DOHH2 (cell line): Measurements from ENCODE around the gene SYCP1.
"Not testable (repeated sequence)": the region's sequence is repeated elsewhere in the genome, so short reads cannot be mapped to it uniquely, and the experiment has no call there.

Source experiments
- H3F3A ChIP-seq: fragments of 200-600 bp; sonication (generic), shearing (Covaris generic); 2 replicates; pipeline ENCODE4 v1.6.0; 2016; ENCODE audit warnings: antibody characterized with exemption, mild to moderate bottlenecking; ENCODE audit not compliant: control insufficient read depth, insufficient read depth
- H3K27ac ChIP-seq: fragments of 200-600 bp; sonication (generic); 2 replicates; pipeline ENCODE4 v1.5.1; 2014; ENCODE audit warnings: low read depth, mild to moderate bottlenecking, low read length, moderate library complexity
- H3K27me3 ChIP-seq: fragments of 200-600 bp; sonication (generic); 2 replicates; pipeline ENCODE4 v1.6.1; 2014; ENCODE audit warnings: mild to moderate bottlenecking, low read length, mixed read lengths; ENCODE audit not compliant: control insufficient read depth
- H3K36me3 ChIP-seq: fragments of 200-600 bp; sonication (generic); 2 replicates; pipeline ENCODE4 v1.6.1; 2014; ENCODE audit warnings: mild to moderate bottlenecking, low read length, moderate library complexity, mixed read lengths; ENCODE audit not compliant: control insufficient read depth
- H3K4me1 ChIP-seq: fragments of 200-600 bp; sonication (generic); 2 replicates; pipeline ENCODE4 v1.6.1; 2014; ENCODE audit warnings: mild to moderate bottlenecking, low read length, mixed read lengths; ENCODE audit not compliant: control insufficient read depth
- H3K4me2 ChIP-seq: fragments of 200-600 bp; sonication (generic); 2 replicates; pipeline ENCODE4 v1.6.0; 2014; ENCODE audit warnings: mild to moderate bottlenecking, low read length, moderate library complexity
- H3K4me3 ChIP-seq: fragments of 200-600 bp; sonication (generic); 2 replicates; pipeline ENCODE4 v1.5.1; 2014; ENCODE audit warnings: mild to moderate bottlenecking, low read length, mixed read lengths
- H3K79me2 ChIP-seq: fragments of 200-600 bp; sonication (generic); 2 replicates; pipeline ENCODE4 v1.6.1; 2014; ENCODE audit warnings: mild to moderate bottlenecking, low read length, mixed read lengths; ENCODE audit not compliant: control insufficient read depth
- H3K9me2 ChIP-seq: fragments of 200-600 bp; sonication (generic); replicated peaks from 2 replicates; pipeline ENCODE4 v1.6.1; 2014; ENCODE audit warnings: mild to moderate bottlenecking, low read length, mixed read lengths; ENCODE audit not compliant: control insufficient read depth
- H3K9me3 ChIP-seq: fragments of 200-600 bp; sonication (generic); 2 replicates; pipeline ENCODE4 v1.6.1; 2014; ENCODE audit warnings: antibody characterized with exemption, low read length, mixed read lengths; ENCODE audit not compliant: control insufficient read depth, insufficient read depth
- H4K20me1 ChIP-seq: fragments of 200-600 bp; sonication (generic); 2 replicates; pipeline ENCODE4 v1.6.0; 2014; ENCODE audit warnings: low read depth, mild to moderate bottlenecking, antibody characterized with exemption, low read length, moderate library complexity; ENCODE audit not compliant: control insufficient read depth, insufficient read depth
- CTCF ChIP-seq: fragments of 200-600 bp; sonication (generic); IDR thresholded peaks from one replicate; pipeline ENCODE4 v1.5.1; 2014; ENCODE audit warnings: antibody characterized with exemption, mild to moderate bottlenecking, low read depth, low read length; ENCODE audit not compliant: poor library complexity, severe bottlenecking
- EZH2phosphoT487 ChIP-seq: fragments of 200-600 bp; sonication (generic); IDR thresholded peaks from 2 replicates; pipeline ENCODE4 v1.6.1; 2017; ENCODE audit warnings: borderline replicate concordance, mild to moderate bottlenecking, antibody characterized with exemption, low read length, moderate library complexity, mixed read lengths

Gene SYCP1

GRCh38 chr1:114821978-114822377 lies 32.7 kb upstream of the SYCP1 start:
- Histone ChIP-seq H3K9me3 (no peaks in the 10 kb centered on the region), H3K9me2 (no peaks in the 10 kb centered on the region), H4K20me1 (no peaks in the 10 kb centered on the region), H3F3A (no peaks in the 10 kb centered on the region), H3K4me3 (no peak overlapping the region), H3K27ac (no peak overlapping the region), H3K4me2 (no peak overlapping the region), H3K79me2 (no peaks in the 10 kb centered on the region), H3K4me1 (no peaks in the 10 kb centered on the region), H3K36me3 (no peaks in the 10 kb centered on the region), H3K27me3 (no peaks in the 10 kb centered on the region)
- TF ChIP-seq EZH2phosphoT487 (no peak), CTCF (no peak)

GRCh38 chr1:114828251-114828650 lies 26.4 kb upstream of the SYCP1 start:
- Histone ChIP-seq H3K9me2 (no peaks in the 10 kb centered on the region), H3K9me3 (no peaks in the 10 kb centered on the region), H3F3A (no peaks in the 10 kb centered on the region), H3K79me2 (no peaks in the 10 kb centered on the region), H3K27me3 (no peaks in the 10 kb centered on the region), H3K4me3 (no peak overlapping the region), H3K36me3 (no peaks in the 10 kb centered on the region), H3K27ac (no peak overlapping the region), H4K20me1 (no peaks in the 10 kb centered on the region), H3K4me2 (no peak overlapping the region), H3K4me1 (no peaks in the 10 kb centered on the region)
- no peak for TF ChIP-seq CTCF
- TF ChIP-seq EZH2phosphoT487 = no peak

- not testable (repeated sequence) for H3K4me1 ChIP-seq, H3K9me2 ChIP-seq, H3K36me3 ChIP-seq, H4K20me1 ChIP-seq, H3K27ac ChIP-seq, H3K27me3 ChIP-seq, H3K4me3 ChIP-seq, H3K79me2 ChIP-seq, H3K9me3 ChIP-seq, H3K4me2 ChIP-seq, H3F3A ChIP-seq
Observed at GRCh38 chr1:114830075-114830474, 24.6 kb upstream of the SYCP1 start.

- no peaks in the 10 kb centered on the region for H3K4me1 ChIP-seq
- TF ChIP-seq EZH2phosphoT487 = no peak
- TF ChIP-seq CTCF = no peak
Observed at GRCh38 chr1:114831276-114831994, 23.2 kb upstream of the SYCP1 start.

More at GRCh38 chr1:114831276-114831994, 23.2 kb upstream of the SYCP1 start:
- H3K36me3 ChIP-seq = no peaks in the 10 kb centered on the region
- H3F3A ChIP-seq = no peaks in the 10 kb centered on the region
- no peak overlapping the region for H3K4me3 ChIP-seq
- no peak overlapping the region for H3K27ac ChIP-seq
- H3K9me2 ChIP-seq = no peaks in the 10 kb centered on the region
- H3K9me3 ChIP-seq = no peaks in the 10 kb centered on the region
- no peaks in the 10 kb centered on the region for H3K27me3 ChIP-seq
- no peaks in the 10 kb centered on the region for H3K79me2 ChIP-seq
- H3K4me2 ChIP-seq = no peak overlapping the region
- H4K20me1 ChIP-seq = no peaks in the 10 kb centered on the region
